Astrocyte (in vitro differentiated cells and primary cell): ENCODE measurements around the gene OPCML. TPM values are rescaled to one million over a fixed set of nuclear protein-coding genes. Genes with fewer than 3 reads are reported as not detected.

Source experiments
- DNase-seq: peaks from one replicate; pipeline ENCODE4 v3.0.0-alpha.2; 2010; ENCODE audit warnings: low read depth
- FAIRE-seq: peaks from 2 replicates; lab custom pipeline; 2011; peaks lifted over from hg19 to GRCh38; lab: Jason Lieb, UNC
- H2AFZ ChIP-seq: 2 replicates; pipeline ENCODE4 v1.6.0; 2012; ENCODE audit warnings: low read depth, low read length, inconsistent platforms
- H3K27ac ChIP-seq: 2 replicates; pipeline ENCODE4 v1.5.1; 2011; ENCODE audit warnings: low read depth, low read length, inconsistent platforms
- H3K27me3 ChIP-seq: 2 replicates; pipeline ENCODE4 v1.6.0; 2011; ENCODE audit warnings: low read length, inconsistent platforms; ENCODE audit not compliant: insufficient read depth
- H3K36me3 ChIP-seq: 2 replicates; pipeline ENCODE4 v1.5.1; 2011; ENCODE audit warnings: low read length, inconsistent platforms; ENCODE audit not compliant: insufficient read depth
- H3K4me1 ChIP-seq: 2 replicates; pipeline ENCODE4 v1.5.1; 2011; ENCODE audit warnings: low read length, inconsistent platforms; ENCODE audit not compliant: insufficient read depth
- H3K4me2 ChIP-seq: 2 replicates; pipeline ENCODE4 v1.6.0; 2012; ENCODE audit warnings: low read length, inconsistent platforms
- H3K4me3 ChIP-seq: 2 replicates; pipeline ENCODE4 v1.5.1; 2011; ENCODE audit warnings: low read depth, mild to moderate bottlenecking, low read length, inconsistent platforms; ENCODE audit not compliant: insufficient read depth
- H3K79me2 ChIP-seq: 2 replicates; pipeline ENCODE4 v1.6.0; 2012; ENCODE audit warnings: mild to moderate bottlenecking, low read length, inconsistent platforms; ENCODE audit not compliant: insufficient read depth
- H3K9ac ChIP-seq: 2 replicates; pipeline ENCODE4 v1.6.0; 2012; ENCODE audit warnings: mild to moderate bottlenecking, low read length, inconsistent platforms
- H3K9me3 ChIP-seq: 2 replicates; pipeline ENCODE4 v1.5.1; 2012; ENCODE audit warnings: low read depth, mild to moderate bottlenecking, low read length, inconsistent platforms; ENCODE audit not compliant: insufficient read depth
- H4K20me1 ChIP-seq: 2 replicates; pipeline ENCODE4 v1.6.0; 2012; ENCODE audit warnings: low read length, inconsistent platforms; ENCODE audit not compliant: insufficient read depth
- H3K27ac Mint-ChIP-seq: one replicate; pipeline ENCODE4 v1.8.0; 2021; ENCODE audit warnings: mild to moderate bottlenecking, mixed read lengths; ENCODE audit not compliant: unreplicated experiment
- H3K27me3 Mint-ChIP-seq: one replicate; pipeline ENCODE4 v1.8.0; 2021; ENCODE audit warnings: low read depth, mixed read lengths; ENCODE audit not compliant: unreplicated experiment
- H3K36me3 Mint-ChIP-seq: one replicate; pipeline ENCODE4 v1.8.0; 2021; ENCODE audit warnings: low read depth, mixed read lengths; ENCODE audit not compliant: unreplicated experiment
- H3K4me1 Mint-ChIP-seq: one replicate; pipeline ENCODE4 v1.8.0; 2021; ENCODE audit warnings: low read depth, mixed read lengths; ENCODE audit not compliant: unreplicated experiment
- H3K4me3 Mint-ChIP-seq: one replicate; pipeline ENCODE4 v1.8.0; 2021; ENCODE audit warnings: mild to moderate bottlenecking, moderate library complexity, mixed read lengths; ENCODE audit not compliant: unreplicated experiment
- H3K9me3 Mint-ChIP-seq: one replicate; pipeline ENCODE4 v1.8.0; 2021; ENCODE audit warnings: mild to moderate bottlenecking, mixed read lengths; ENCODE audit not compliant: unreplicated experiment
- EZH2 ChIP-seq: IDR thresholded peaks from 2 replicates; pipeline ENCODE4 v1.6.1; 2012; ENCODE audit warnings: mild to moderate bottlenecking, low read length, inconsistent platforms; ENCODE audit not compliant: insufficient read depth
- total RNA-seq: library from RNA; stranded (reverse); gene quantifications from 2 replicates; pipeline ENCODE4 v1.2.1, GENCODE V29; 2021
- TF ChIP-seq, protein P1 (sequence below): IDR thresholded peaks from 2 replicates; pipeline ENCODE4 v1.5.1; 2011; ENCODE audit warnings: low read depth, mild to moderate bottlenecking, inconsistent platforms, low read length, moderate library complexity; ENCODE audit not compliant: insufficient read depth

Gene OPCML
- total RNA-seq, 1 donor from 2014 or later, result 7.9 TPM

DNA sequence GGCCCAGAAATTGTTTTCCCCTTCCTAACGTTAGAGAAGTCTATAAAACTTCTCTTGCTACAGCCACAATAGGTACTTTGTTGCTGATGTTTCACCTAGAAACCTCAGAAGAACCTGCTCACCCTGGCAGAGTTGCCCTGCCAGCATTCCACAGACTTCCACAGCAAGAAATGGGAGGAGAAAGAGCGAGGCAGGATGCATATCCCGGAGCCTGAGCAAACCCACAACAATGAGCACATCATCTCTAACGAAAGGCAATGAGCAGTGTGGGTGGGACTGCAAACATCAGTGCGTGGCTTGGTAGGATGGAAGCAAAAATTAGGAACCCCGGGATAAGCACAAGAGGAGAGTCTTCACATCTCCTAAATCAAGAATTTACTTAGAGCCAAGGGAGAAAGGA is 892.3 kb downstream of the OPCML start:
- no peaks in the 10 kb centered on the region for H4K20me1 ChIP-seq
- no peaks in the 10 kb centered on the region for H3K36me3 ChIP-seq
- TF ChIP-seq, protein P1, sequence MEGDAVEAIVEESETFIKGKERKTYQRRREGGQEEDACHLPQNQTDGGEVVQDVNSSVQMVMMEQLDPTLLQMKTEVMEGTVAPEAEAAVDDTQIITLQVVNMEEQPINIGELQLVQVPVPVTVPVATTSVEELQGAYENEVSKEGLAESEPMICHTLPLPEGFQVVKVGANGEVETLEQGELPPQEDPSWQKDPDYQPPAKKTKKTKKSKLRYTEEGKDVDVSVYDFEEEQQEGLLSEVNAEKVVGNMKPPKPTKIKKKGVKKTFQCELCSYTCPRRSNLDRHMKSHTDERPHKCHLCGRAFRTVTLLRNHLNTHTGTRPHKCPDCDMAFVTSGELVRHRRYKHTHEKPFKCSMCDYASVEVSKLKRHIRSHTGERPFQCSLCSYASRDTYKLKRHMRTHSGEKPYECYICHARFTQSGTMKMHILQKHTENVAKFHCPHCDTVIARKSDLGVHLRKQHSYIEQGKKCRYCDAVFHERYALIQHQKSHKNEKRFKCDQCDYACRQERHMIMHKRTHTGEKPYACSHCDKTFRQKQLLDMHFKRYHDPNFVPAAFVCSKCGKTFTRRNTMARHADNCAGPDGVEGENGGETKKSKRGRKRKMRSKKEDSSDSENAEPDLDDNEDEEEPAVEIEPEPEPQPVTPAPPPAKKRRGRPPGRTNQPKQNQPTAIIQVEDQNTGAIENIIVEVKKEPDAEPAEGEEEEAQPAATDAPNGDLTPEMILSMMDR, result no peak
- TF ChIP-seq EZH2, result no peak
- H3K4me1 ChIP-seq, result peaks cover 10% of the 10 kb centered on the region
- FAIRE-seq (no peak), DNase-seq (peak; percentile 55)
- no peak overlapping the region for H3K4me3 Mint-ChIP-seq
- no peaks in the 10 kb centered on the region for H3K79me2 ChIP-seq
- H3K27ac Mint-ChIP-seq, result peak overlapping the region; percentile 44
- no peak overlapping the region for H3K9ac ChIP-seq
- H2AFZ ChIP-seq, result no peak overlapping the region
- no peak overlapping the region for H3K27ac ChIP-seq
- H3K27me3 Mint-ChIP-seq, result peaks cover 1% of the 10 kb centered on the region
- H3K4me1 Mint-ChIP-seq, result peaks cover 14% of the 10 kb centered on the region
- peaks cover 2% of the 10 kb centered on the region for H3K36me3 Mint-ChIP-seq
- peak overlapping the region; percentile 15 for H3K4me2 ChIP-seq
- H3K27me3 ChIP-seq, result peaks cover 2% of the 10 kb centered on the region
- no peaks in the 10 kb centered on the region for H3K9me3 ChIP-seq
- H3K4me3 ChIP-seq, result no peak overlapping the region
- H3K9me3 Mint-ChIP-seq, result no peaks in the 10 kb centered on the region

DNA sequence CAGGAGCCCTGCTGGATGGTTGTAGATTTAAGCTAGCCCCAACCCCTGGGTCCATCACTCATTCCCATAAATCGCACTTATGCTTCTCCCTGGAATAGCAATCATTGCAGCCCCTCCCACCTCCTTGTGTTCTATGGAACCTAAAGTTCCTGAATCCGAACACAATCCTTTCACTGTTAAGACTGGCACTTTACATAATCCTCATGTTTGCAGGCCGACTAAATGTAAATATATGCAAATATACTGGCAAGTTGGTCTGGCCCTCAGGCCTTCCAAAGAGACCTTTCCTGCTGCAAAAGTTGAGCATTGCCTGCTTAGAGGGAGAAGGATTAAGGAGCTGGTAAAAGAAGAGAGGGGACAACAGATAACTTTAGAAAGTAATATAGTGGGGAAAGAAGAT is 892.9 kb downstream of the OPCML start:
- Histone ChIP-seq H3K4me3 (no peak overlapping the region), H3K36me3 (no peaks in the 10 kb centered on the region), H3K4me1 (peaks cover 10% of the 10 kb centered on the region), H3K79me2 (no peaks in the 10 kb centered on the region), H3K27me3 (peaks cover 2% of the 10 kb centered on the region), H3K4me2 (no peak overlapping the region), H2AFZ (no peak overlapping the region), H3K27ac (no peak overlapping the region), H4K20me1 (no peaks in the 10 kb centered on the region), H3K9ac (no peak overlapping the region), H3K9me3 (no peaks in the 10 kb centered on the region)
- Mint-ChIP-seq H3K4me3 (no peak overlapping the region), H3K27ac (peak overlapping the region; percentile 17), H3K9me3 (no peaks in the 10 kb centered on the region), H3K4me1 (peaks cover 14% of the 10 kb centered on the region), H3K36me3 (peaks cover 2% of the 10 kb centered on the region), H3K27me3 (peaks cover 1% of the 10 kb centered on the region)
- FAIRE-seq (no peak), DNase-seq (no peak)
- TF ChIP-seq, protein P1, result no peak

DNA sequence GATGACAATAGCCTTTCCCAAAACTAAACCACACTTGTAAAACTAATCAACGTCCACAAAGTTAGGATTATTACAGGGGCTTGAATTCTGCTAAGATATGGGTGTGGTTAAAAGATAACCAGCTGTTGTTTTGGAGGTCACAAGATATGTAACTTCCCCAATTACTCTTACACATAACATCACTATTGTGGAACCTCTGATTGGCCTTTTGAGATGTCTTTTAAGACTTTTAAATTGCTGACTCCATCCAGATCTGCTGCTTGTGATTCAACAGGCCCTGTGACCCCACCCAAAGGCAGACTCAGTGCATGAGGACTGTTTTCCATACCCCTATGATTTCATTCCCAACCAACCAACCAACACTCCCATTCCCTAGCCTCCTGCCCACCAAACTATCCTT is 893.9 kb downstream of the OPCML start:
- H3K9me3 Mint-ChIP-seq, result no peaks in the 10 kb centered on the region
- H4K20me1 ChIP-seq, result no peaks in the 10 kb centered on the region
- H3K27me3 Mint-ChIP-seq, result peaks cover under 1% of the 10 kb centered on the region
- H3K36me3 Mint-ChIP-seq, result no peaks in the 10 kb centered on the region
- H3K4me1 ChIP-seq, result peaks cover 14% of the 10 kb centered on the region
- H3K79me2 ChIP-seq, result no peaks in the 10 kb centered on the region
- H3K27ac Mint-ChIP-seq, result no peak overlapping the region
- no peak overlapping the region for H3K27ac ChIP-seq
- no peaks in the 10 kb centered on the region for H3K36me3 ChIP-seq
- FAIRE-seq (no peak), DNase-seq (no peak)
- no peak overlapping the region for H2AFZ ChIP-seq
- no peak overlapping the region for H3K4me3 ChIP-seq
- H3K4me2 ChIP-seq, result no peak overlapping the region
- no peak for TF ChIP-seq EZH2
- TF ChIP-seq, protein P1, result no peak
- H3K4me1 Mint-ChIP-seq, result peaks cover 19% of the 10 kb centered on the region
- H3K9ac ChIP-seq, result no peak overlapping the region
- H3K9me3 ChIP-seq, result no peaks in the 10 kb centered on the region
- no peak overlapping the region for H3K4me3 Mint-ChIP-seq
- H3K27me3 ChIP-seq, result peaks cover 2% of the 10 kb centered on the region
